ENCODE measurements around the gene KIF26A. TPM values are rescaled to one million over a fixed set of nuclear protein-coding genes. Genes with fewer than 3 reads are reported as not detected.

KIF26A gene
- total RNA-seq, 4 donors from 2014 or later = 3.3 to 6.2 (median 4.9) TPM

DNA sequence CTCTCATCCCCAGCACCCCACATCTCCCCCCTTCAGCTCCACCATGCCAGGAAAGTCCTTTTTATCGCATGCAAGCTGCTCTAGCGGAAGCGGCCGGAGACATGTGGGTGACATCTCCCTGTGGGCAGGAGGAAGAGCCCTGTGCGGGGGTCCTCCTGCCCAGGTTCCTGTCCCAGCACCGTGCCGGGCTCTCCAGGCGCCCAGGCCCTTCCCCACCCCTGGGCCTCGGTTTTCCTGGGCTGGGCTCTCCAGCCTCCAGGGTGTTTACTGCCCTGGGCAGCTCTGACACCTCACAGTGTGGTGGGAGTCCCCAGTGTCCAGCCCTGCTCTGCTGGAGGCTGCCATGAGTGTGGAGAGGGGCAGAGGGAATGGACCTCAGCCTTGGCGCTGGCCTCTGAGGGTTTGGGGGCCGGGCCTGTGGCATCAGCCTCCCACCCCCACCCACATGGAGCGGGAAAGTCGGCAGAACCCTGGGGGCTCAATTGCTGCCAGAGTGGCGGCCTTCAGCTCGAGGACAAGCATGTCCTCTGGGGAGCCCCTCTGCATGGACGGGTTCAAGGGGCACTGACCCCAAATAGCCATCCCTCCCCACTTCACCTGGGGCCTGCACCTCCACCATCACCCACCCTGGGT is 36.0 kb upstream of the KIF26A start:
- H3K4me1 ChIP-seq = peaks cover 0 to 16% of the 10 kb centered on the region in 2 donors
- TF ChIP-seq, protein P1, sequence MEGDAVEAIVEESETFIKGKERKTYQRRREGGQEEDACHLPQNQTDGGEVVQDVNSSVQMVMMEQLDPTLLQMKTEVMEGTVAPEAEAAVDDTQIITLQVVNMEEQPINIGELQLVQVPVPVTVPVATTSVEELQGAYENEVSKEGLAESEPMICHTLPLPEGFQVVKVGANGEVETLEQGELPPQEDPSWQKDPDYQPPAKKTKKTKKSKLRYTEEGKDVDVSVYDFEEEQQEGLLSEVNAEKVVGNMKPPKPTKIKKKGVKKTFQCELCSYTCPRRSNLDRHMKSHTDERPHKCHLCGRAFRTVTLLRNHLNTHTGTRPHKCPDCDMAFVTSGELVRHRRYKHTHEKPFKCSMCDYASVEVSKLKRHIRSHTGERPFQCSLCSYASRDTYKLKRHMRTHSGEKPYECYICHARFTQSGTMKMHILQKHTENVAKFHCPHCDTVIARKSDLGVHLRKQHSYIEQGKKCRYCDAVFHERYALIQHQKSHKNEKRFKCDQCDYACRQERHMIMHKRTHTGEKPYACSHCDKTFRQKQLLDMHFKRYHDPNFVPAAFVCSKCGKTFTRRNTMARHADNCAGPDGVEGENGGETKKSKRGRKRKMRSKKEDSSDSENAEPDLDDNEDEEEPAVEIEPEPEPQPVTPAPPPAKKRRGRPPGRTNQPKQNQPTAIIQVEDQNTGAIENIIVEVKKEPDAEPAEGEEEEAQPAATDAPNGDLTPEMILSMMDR (IDR thresholded peaks at IDR 0.05) = no peak
- TF ChIP-seq POLR2A (IDR thresholded peaks at IDR 0.05) = no peak

DNA sequence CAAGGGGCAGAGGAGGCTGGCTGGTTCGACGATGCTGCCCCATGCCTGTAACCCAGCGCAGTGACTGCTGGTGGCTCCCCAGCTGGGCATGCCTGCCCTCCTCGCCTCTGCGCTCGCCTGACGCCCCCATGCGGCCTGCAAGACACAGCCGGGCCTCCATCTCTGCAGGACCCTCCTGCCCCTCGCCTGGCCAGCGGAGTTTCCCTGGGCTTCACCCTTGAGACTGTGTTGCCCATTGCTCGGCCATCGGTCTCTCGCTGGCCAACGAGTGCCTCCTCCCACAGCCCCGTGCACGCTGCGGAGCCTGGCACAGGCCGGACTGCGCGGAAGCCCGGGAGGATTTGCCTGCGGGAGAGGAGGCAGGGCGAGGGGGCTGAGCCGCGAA is 35.3 kb upstream of the KIF26A start:
- no peaks in the 10 kb centered on the region for H3K9me3 ChIP-seq
- no peaks in the 10 kb centered on the region for H3K36me3 ChIP-seq
- H3K27ac ChIP-seq = no peak overlapping the region
- intact Hi-C loops (cut with DNase I) = no loop called here
- 88 to 95% methylated on average over 19 to 21 of the region's 26 CpGs for WGBS, 2 donors
- TF ChIP-seq POLR2A (IDR thresholded peaks at IDR 0.05) = no peak
- TF ChIP-seq, protein P1 (IDR thresholded peaks at IDR 0.05) = no peak
- no peaks in the 10 kb centered on the region for H3K27me3 ChIP-seq
- H3K4me1 ChIP-seq = peaks cover 0 to 16% of the 10 kb centered on the region in 2 donors
- H3K4me3 ChIP-seq (replicated peaks in 1 of 3) = no peak overlapping the region
- DNase-seq = no peak

More for the DNA sequence above, 36.0 kb upstream of the KIF26A start:
- intact Hi-C loops (cut with DNase I) = no loop called here
- Histone ChIP-seq H3K9me3 (no peaks in the 10 kb centered on the region), H3K27me3 (no peaks in the 10 kb centered on the region), H3K4me3 (replicated peaks in 1 of 3) (no peak overlapping the region), H3K36me3 (no peaks in the 10 kb centered on the region), H3K27ac (no peak overlapping the region)
- DNase-seq = no peak
- WGBS, 2 donors = 68 to 89% methylated on average over 3 to 15 of the region's 16 CpGs

DNA sequence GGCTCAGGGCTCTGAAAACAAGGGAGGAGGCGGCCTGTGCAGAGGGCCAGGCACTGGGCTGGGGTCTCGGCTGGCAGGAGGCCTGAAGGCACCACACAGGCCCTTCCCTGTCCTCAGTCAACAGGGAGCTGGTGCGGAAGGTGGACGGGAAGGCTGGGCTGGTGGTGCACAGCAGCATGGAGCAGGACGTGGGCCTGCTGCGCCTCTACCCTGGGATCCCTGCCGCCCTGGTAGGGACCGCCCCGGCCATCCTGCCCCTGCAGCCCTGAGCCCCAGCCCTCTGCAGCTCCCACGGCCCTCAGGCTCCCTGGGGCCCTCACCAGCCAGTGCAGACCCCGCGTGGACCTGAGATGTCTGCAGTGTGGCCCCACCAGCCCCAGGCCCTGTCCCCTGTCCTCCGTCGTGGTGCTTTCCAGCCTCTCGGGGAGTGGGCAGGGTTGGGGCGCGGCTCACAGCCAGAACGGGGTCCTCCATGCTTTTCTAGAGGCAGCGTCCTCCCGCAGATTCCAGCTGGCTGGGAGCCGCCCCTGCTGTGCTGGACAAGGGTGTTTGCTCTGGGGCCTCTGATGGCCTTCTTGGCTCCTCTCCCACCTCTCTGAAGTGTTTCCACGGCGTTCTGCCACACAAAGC is 34.8 kb upstream of the KIF26A start:
- TF ChIP-seq, protein P1 (IDR thresholded peaks at IDR 0.05) = no peak
- no peak for TF ChIP-seq POLR2A (IDR thresholded peaks at IDR 0.05)
- H3K4me1 ChIP-seq = peaks cover 0 to 16% of the 10 kb centered on the region in 2 donors
- DNase-seq = peak; percentile 23 to 36
- intact Hi-C loops (cut with DNase I) = no loop called here
- no peaks in the 10 kb centered on the region for H3K27me3 ChIP-seq
- no peak overlapping the region for H3K27ac ChIP-seq
- no peaks in the 10 kb centered on the region for H3K9me3 ChIP-seq
- H3K4me3 ChIP-seq (replicated peaks in 1 of 3) = no peak overlapping the region
- no peaks in the 10 kb centered on the region for H3K36me3 ChIP-seq
- WGBS, 2 donors = 33 to 51% methylated on average over 2 to 21 of the region's 23 CpGs

DNA sequence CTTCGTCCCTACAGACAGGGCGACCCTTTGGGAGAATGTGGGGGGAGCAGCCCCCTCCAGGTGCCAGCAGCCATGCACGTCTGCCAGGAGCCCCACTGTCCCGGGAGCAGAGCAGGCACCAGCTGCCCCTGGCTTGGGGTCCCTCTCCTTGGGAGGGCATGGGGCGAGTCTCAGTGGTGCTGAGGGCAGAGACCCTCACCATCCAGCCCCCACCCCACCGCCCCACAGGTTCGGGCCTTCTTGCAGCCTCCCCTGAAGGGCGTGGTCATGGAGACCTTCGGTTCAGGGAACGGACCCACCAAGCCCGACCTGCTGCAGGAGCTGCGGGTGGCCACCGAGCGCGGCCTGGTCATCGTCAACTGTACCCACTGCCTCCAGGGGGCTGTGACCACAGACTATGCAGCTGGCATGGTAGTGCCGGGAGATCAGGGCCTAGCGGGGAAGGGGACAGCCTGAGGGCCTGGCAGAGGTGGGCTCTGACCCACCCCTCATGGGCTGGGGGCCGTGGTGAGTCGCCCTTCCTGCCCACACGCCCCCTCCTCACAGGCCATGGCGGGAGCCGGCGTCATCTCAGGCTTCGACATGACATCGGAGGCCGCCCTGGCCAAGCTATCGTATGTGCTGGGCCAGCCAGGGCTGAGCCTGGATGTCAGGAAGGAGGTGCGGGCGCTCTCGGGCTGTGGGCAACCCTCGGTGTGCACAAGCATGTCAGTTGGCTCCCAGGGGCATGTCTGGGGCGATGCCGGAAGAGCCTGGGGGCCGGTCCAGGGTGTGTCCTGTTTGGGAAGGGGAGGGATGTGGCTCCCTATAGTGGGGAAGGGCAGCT is 34.1 kb upstream of the KIF26A start:
- peak; percentile 1 to 2 for DNase-seq
- Histone ChIP-seq H3K36me3 (no peaks in the 10 kb centered on the region), H3K27me3 (no peaks in the 10 kb centered on the region), H3K27ac (no peak overlapping the region), H3K4me3 (replicated peaks in 1 of 3) (no peak overlapping the region), H3K9me3 (no peaks in the 10 kb centered on the region), H3K4me1 (peaks cover 0 to 16% of the 10 kb centered on the region in 2 donors)
- 76 to 80% methylated on average over 7 to 9 of the region's 35 CpGs for WGBS, 2 donors
- intact Hi-C loops (cut with DNase I) = no loop called here
- TF ChIP-seq POLR2A (IDR thresholded peaks at IDR 0.05) = no peak
- TF ChIP-seq, protein P1 (IDR thresholded peaks at IDR 0.05) = no peak
